DOHH2 (cell line): ENCODE results near the gene POFUT2.

ENCODE experiments used
- H3F3A ChIP-seq: fragments of 200-600 bp; sonication (generic), shearing (Covaris generic); 2 replicates; pipeline ENCODE4 v1.6.0; 2016; ENCODE audit warnings: antibody characterized with exemption, mild to moderate bottlenecking; ENCODE audit not compliant: control insufficient read depth, insufficient read depth
- H3K27ac ChIP-seq: fragments of 200-600 bp; sonication (generic); 2 replicates; pipeline ENCODE4 v1.5.1; 2014; ENCODE audit warnings: low read depth, mild to moderate bottlenecking, low read length, moderate library complexity
- H3K27me3 ChIP-seq: fragments of 200-600 bp; sonication (generic); 2 replicates; pipeline ENCODE4 v1.6.1; 2014; ENCODE audit warnings: mild to moderate bottlenecking, low read length, mixed read lengths; ENCODE audit not compliant: control insufficient read depth
- H3K36me3 ChIP-seq: fragments of 200-600 bp; sonication (generic); 2 replicates; pipeline ENCODE4 v1.6.1; 2014; ENCODE audit warnings: mild to moderate bottlenecking, low read length, moderate library complexity, mixed read lengths; ENCODE audit not compliant: control insufficient read depth
- H3K4me1 ChIP-seq: fragments of 200-600 bp; sonication (generic); 2 replicates; pipeline ENCODE4 v1.6.1; 2014; ENCODE audit warnings: mild to moderate bottlenecking, low read length, mixed read lengths; ENCODE audit not compliant: control insufficient read depth
- H3K4me2 ChIP-seq: fragments of 200-600 bp; sonication (generic); 2 replicates; pipeline ENCODE4 v1.6.0; 2014; ENCODE audit warnings: mild to moderate bottlenecking, low read length, moderate library complexity
- H3K4me3 ChIP-seq: fragments of 200-600 bp; sonication (generic); 2 replicates; pipeline ENCODE4 v1.5.1; 2014; ENCODE audit warnings: mild to moderate bottlenecking, low read length, mixed read lengths
- H3K79me2 ChIP-seq: fragments of 200-600 bp; sonication (generic); 2 replicates; pipeline ENCODE4 v1.6.1; 2014; ENCODE audit warnings: mild to moderate bottlenecking, low read length, mixed read lengths; ENCODE audit not compliant: control insufficient read depth
- H3K9me2 ChIP-seq: fragments of 200-600 bp; sonication (generic); replicated peaks from 2 replicates; pipeline ENCODE4 v1.6.1; 2014; ENCODE audit warnings: mild to moderate bottlenecking, low read length, mixed read lengths; ENCODE audit not compliant: control insufficient read depth
- H3K9me3 ChIP-seq: fragments of 200-600 bp; sonication (generic); 2 replicates; pipeline ENCODE4 v1.6.1; 2014; ENCODE audit warnings: antibody characterized with exemption, low read length, mixed read lengths; ENCODE audit not compliant: control insufficient read depth, insufficient read depth
- H4K20me1 ChIP-seq: fragments of 200-600 bp; sonication (generic); 2 replicates; pipeline ENCODE4 v1.6.0; 2014; ENCODE audit warnings: low read depth, mild to moderate bottlenecking, antibody characterized with exemption, low read length, moderate library complexity; ENCODE audit not compliant: control insufficient read depth, insufficient read depth
- CTCF ChIP-seq: fragments of 200-600 bp; sonication (generic); IDR thresholded peaks from one replicate; pipeline ENCODE4 v1.5.1; 2014; ENCODE audit warnings: antibody characterized with exemption, mild to moderate bottlenecking, low read depth, low read length; ENCODE audit not compliant: poor library complexity, severe bottlenecking
- EZH2phosphoT487 ChIP-seq: fragments of 200-600 bp; sonication (generic); IDR thresholded peaks from 2 replicates; pipeline ENCODE4 v1.6.1; 2017; ENCODE audit warnings: borderline replicate concordance, mild to moderate bottlenecking, antibody characterized with exemption, low read length, moderate library complexity, mixed read lengths

POFUT2 gene

DNA sequence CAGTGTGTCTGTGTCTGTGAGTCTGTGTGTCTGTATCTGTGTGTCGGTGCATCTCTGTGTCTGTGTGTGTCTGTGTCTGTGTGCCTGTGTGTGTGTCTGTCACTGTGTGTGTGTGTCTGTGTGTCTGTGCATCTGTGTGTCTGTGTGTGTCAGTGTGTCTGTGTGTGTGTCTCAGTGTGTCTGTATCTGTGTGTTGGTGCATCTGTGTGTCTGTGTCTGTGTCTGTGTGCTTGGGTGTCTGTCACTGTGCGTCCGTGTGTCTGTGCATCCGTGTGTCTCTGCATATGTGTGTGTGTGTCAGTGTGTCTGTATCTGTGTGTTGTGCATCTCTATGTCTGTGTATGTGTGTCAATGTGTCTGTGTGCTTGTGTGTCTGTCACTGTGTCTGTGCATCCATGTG lies 44.7 kb upstream of the POFUT2 start:
- H3K36me3 ChIP-seq: no peaks in the 10 kb centered on the region
- no peak overlapping the region for H3K27ac ChIP-seq
- TF ChIP-seq CTCF: no peak
- TF ChIP-seq EZH2phosphoT487: no peak
- H3K4me3 ChIP-seq: no peak overlapping the region
- no peaks in the 10 kb centered on the region for H3F3A ChIP-seq
- no peaks in the 10 kb centered on the region for H3K79me2 ChIP-seq
- H3K9me3 ChIP-seq: no peaks in the 10 kb centered on the region
- H3K4me1 ChIP-seq: no peaks in the 10 kb centered on the region
- H4K20me1 ChIP-seq: no peaks in the 10 kb centered on the region
- no peak overlapping the region for H3K4me2 ChIP-seq
- H3K27me3 ChIP-seq: no peaks in the 10 kb centered on the region
- H3K9me2 ChIP-seq: no peaks in the 10 kb centered on the region

GRCh38 chr21:45331531-45332147 lies 43.9 kb upstream of the POFUT2 start:
- Histone ChIP-seq H3K79me2 (no peaks in the 10 kb centered on the region), H3F3A (no peaks in the 10 kb centered on the region), H3K9me2 (no peaks in the 10 kb centered on the region), H3K4me1 (no peaks in the 10 kb centered on the region), H3K27me3 (no peaks in the 10 kb centered on the region), H3K9me3 (no peaks in the 10 kb centered on the region), H3K27ac (no peak overlapping the region), H3K36me3 (no peaks in the 10 kb centered on the region), H3K4me2 (no peak overlapping the region), H3K4me3 (no peak overlapping the region), H4K20me1 (no peaks in the 10 kb centered on the region)
- no peak for TF ChIP-seq CTCF
- TF ChIP-seq EZH2phosphoT487: no peak

DNA sequence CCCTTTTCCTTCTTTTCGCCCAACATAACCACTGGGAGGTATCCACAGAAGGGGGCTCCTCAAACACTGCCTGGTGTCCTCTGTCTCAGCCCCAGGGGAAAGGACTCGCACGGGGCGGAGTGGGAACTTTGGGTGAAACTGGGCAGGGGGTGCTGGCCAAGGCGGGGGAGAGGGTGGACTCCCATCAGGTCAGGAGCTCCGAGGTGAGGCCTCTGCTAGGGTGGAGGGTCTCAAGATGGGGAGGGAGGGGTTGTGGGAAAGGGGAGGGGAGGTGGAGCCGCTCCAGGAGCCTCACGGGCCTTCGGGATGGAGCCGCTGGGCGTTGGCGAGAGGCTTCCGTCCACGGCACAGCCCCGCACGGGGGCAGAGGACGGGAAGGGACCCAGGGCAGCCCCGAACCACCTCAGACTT lies 43.2 kb upstream of the POFUT2 start:
- Histone ChIP-seq H3K4me1 (no peaks in the 10 kb centered on the region), H3K36me3 (no peaks in the 10 kb centered on the region), H3K79me2 (no peaks in the 10 kb centered on the region), H3F3A (no peaks in the 10 kb centered on the region), H3K27ac (no peak overlapping the region), H3K9me3 (no peaks in the 10 kb centered on the region), H3K9me2 (no peaks in the 10 kb centered on the region), H4K20me1 (no peaks in the 10 kb centered on the region), H3K4me2 (no peak overlapping the region), H3K4me3 (no peak overlapping the region), H3K27me3 (no peaks in the 10 kb centered on the region)
- no peak for TF ChIP-seq EZH2phosphoT487
- TF ChIP-seq CTCF: no peak
